Motor neuron (in vitro differentiated cells): ENCODE results near the gene TEX19. TPM values are rescaled to one million over a fixed set of nuclear protein-coding genes. Genes with fewer than 3 reads are reported as not detected.

Experiments used
- ATAC-seq, 8 experiments: fragments of 200-7000 bp; cut with Tn5 transposase; replicated peaks in 6 of 8; 2 replicates each; pipeline ENCODE4 v1.8.0; 2021; ENCODE audit warnings: mild to moderate bottlenecking in 8 of 8, moderate library complexity in 8 of 8
- H3K27ac ChIP-seq, 2 donors: fragments of 250-450 bp; sonication (Bioruptor Pico); 2 replicates each; pipeline ENCODE4 v1.9.0; 2021; ENCODE audit warnings: antibody characterized with exemption in 2 of 2, mild to moderate bottlenecking in 2 of 2, moderate library complexity in 1 of 2
- H3K4me1 ChIP-seq, 2 donors: fragments of 250-450 bp; sonication (Bioruptor Pico); replicated peaks in 1 of 2; 2 replicates each; pipeline ENCODE4 v1.6.1; 2021; ENCODE audit warnings: antibody characterized with exemption in 2 of 2, mild to moderate bottlenecking in 2 of 2, moderate library complexity in 1 of 2
- H3K4me3 ChIP-seq, 5 donors: fragments of 250-450 bp; sonication (Bioruptor Pico); 2 replicates each; pipeline ENCODE4 v1.9.0; 2021; ENCODE audit warnings: antibody characterized with exemption in 5 of 5, mild to moderate bottlenecking in 5 of 5, moderate library complexity in 4 of 5
- WGBS, 10 experiments: fragments of 450-650 bp; shearing (Covaris generic); methylation state at CpG; one replicate each; pipeline ENCODE4 v1.0.0; 2022; 5-methylcytosine and 5-hydroxymethylcytosine counted together
- in situ Hi-C, 9 experiments: fragments of 400-800 bp; cut with MboI; loops; one replicate each; pipeline ENCODE4 v1.15.0; 2021; ENCODE audit warnings: low sequenced_read_pairs in 9 of 9, low pct_unique_long_range_greater_than_20kb in 2 of 9; ENCODE audit not compliant: unreplicated experiment in 9 of 9
- total RNA-seq, 8 experiments: library from RNA; unstranded; fragments of 300-600 nt; gene quantifications; 2 replicates each; pipeline versions ENCODE4 v1.2.3 to v1.2.4, GENCODE V29; 2022

Gene TEX19
- total RNA-seq, 8 experiments from 2014 or later: 0.14 to 0.63 (median 0.25) TPM; not detected in 3

DNA sequence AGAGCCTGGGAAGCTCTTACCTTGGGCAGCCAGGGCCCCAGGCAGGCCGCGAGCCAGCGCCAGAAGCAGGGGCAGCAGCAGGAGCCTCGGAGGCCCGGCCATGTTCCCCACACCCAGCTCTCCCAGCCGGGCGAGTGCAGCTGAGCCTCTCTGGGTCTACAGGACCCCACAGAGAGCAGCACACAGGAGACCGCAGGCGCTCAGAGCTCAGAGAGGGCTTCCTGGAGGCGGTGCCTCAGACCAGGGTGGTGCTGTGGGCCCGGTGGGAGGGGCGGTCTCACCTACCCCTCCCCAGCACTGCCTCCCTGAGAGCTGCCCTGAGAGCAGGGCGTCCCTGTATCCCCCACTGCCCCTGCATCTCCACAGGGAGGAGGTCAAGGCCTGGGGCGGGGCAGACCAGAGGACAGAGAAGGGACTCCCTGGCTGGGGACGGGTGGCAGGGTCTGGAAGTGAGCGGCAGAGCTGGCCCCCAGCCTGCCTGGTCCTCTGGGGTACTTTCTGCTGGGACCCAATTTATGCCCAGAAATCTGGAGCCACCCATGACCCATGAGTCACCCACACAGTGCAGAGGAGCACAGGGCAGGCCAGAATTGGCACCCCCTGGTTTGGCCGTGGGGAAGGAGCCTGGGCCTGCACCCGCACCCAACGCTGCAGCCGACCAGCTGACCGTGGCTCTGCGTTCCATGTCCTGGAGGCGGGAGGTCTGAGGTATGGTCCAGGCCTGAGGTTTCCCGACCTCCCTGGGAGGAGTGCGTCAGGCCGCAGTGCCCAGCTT lies 41.5 kb upstream of the TEX19 start, which contains the start of gene CD7:
Gene CD7 (minus strand): TSS at position 215 of the 775 bp plus-strand sequence. CDS start 113 bp downstream, at position 102.
- in situ Hi-C loops: no loop called here
- ATAC-seq: peak in 7 of 8 experiments; percentile 1 to 46 (median 12)
- WGBS, 10 experiments: 40 to 62% (median 60%) methylated on average over 1 to 7 of the region's 26 CpGs; no CpG with 5 or more reads in 7 of the 10 experiments
- H3K4me1 ChIP-seq: peaks cover 29 to 37% of the 10 kb centered on the region in 2 donors
- H3K4me3 ChIP-seq: no peak within 1 kb of the TSS
- H3K27ac ChIP-seq: no peak within 1 kb of the TSS

DNA sequence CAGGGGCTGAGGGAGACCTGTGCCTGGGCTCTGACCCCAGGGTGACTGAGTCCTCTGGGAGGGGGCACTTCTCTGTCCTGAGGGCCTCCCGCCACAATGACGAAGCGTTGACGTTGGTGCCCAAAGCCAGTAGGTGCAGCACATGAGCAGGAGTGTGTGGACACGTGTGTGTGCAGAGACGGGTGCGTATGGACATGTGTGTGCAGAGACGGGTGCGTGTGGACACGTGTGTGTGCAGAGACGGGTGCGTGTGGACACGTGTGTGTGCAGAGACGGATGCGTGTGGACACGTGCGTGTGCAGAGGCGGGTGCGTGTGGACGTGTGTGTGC lies 40.9 kb upstream of the TEX19 start:
- Histone ChIP-seq H3K4me3 (no peak overlapping the region), H3K27ac (no peak overlapping the region), H3K4me1 (peaks cover 29 to 37% of the 10 kb centered on the region in 2 donors)
- no peak for ATAC-seq
- no CpG with 5 or more reads among the region's 20 CpGs for WGBS, 10 experiments
- in situ Hi-C loops: no loop called here

DNA sequence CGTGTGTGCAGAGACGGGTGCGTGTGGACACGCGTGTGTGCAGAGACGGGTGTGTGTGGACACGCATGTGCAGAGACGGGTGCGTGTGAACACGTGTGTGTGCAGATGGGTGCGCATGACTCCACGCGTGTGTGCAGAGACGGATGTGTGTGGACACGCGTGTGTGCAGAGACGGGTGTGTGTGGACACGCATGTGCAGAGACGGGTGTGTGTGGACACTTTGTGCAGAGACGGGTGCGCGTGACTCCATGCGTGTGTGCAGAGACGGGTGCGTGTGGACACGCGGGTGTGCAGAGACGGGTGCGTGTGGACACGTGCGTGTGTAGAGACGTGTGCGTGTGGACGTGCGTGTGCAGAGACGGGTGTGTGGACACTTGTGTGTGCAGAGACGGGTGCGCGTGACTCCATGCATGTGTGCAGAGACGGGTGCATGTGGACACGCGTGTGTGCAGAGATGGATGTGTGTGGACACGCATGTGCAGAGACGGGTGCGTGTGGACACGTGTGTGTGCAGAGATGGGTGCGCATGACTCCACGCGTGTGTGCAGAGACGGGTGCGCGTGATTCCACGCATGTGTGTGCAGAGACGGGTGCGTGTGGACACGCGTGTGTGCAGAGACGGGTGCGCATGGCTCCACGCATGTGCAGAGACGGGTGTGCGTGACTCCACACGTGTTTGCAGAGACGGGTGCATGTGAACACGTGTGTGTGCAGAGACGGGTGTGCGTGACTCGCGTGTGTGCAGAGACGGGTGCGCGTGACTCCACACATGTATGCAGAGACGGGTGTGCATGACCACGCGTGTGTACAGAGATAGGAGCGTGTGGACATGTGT lies 40.1 kb upstream of the TEX19 start:
- Histone ChIP-seq H3K4me3 (no peak overlapping the region), H3K27ac (no peak overlapping the region), H3K4me1 (peaks cover 29 to 37% of the 10 kb centered on the region in 2 donors)
- 100% methylated on average over 1 to 2 of the region's 76 CpGs; no CpG with 5 or more reads in 8 of the 10 experiments for WGBS, 10 experiments
- in situ Hi-C loops: no loop called here
- ATAC-seq: no peak

DNA sequence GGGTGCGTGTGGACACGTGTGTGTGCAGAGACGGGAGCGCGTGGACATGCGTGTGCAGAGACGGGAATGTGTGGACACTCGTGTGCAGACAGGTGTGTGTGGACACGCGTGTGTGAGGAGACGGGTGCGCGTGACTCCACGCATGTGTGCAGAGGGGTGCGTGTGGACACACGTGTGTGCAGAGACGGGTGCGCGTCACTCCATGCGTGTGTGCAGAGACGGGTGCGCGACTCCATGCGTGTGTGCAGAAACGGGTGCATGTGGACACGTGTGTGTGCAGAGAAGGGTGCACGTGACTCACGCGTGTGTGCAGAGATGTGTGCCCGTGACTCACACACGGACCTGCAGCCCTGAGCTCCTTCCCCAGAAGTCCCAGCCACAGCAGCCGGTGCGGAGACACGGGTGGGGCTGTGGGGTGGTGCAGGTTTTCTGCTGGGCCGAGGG lies 39.4 kb upstream of the TEX19 start:
- peaks cover 25 to 37% of the 10 kb centered on the region in 2 donors for H3K4me1 ChIP-seq
- no peak for ATAC-seq
- in situ Hi-C loops: no loop called here
- H3K27ac ChIP-seq: no peak overlapping the region
- H3K4me3 ChIP-seq: no peak overlapping the region
- WGBS, 10 experiments: 80% methylated on average over 6 of the region's 35 CpGs; no CpG with 5 or more reads in 9 of the 10 experiments

DNA sequence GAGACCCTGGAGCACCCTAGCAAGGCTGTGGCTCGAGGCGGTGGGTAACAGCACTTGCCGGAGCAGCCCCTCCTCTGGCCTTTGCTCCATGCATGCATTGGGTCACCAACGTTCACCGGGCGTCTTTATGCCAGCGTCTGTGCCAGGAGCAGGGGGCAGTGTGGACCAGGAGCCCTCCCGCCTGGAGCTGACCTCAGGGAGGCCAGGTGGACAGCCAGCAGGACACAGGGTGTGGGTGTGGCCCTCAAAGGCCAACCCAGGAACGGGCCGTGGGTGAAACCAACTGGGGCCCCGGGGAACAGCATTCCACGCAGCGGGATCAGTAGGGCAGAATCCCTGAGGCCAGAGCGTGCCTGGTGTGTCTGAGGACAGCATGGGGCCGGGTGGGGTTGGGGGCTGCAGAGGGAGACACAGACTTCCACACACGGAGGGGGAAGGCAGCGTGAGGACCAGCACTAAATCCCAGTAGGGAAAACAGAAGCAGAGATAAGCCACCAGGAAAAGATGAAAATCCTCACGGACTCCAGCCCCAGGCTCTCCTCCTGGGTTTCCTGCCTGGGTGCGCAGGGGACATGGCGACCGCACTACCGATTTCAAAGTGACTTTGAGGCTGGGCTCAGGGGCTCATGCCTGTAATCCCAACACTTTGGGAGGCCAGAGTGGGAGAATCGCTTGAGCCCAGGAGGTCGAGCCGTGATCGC lies 38.8 kb upstream of the TEX19 start:
- Histone ChIP-seq H3K4me1 (peaks cover 28 to 37% of the 10 kb centered on the region in 2 donors), H3K27ac (no peak overlapping the region), H3K4me3 (no peak overlapping the region)
- in situ Hi-C loops: no loop called here
- ATAC-seq: no peak
- 36 to 82% (median 60%) methylated on average over 1 to 4 of the region's 26 CpGs; no CpG with 5 or more reads in 4 of the 10 experiments for WGBS, 10 experiments

DNA sequence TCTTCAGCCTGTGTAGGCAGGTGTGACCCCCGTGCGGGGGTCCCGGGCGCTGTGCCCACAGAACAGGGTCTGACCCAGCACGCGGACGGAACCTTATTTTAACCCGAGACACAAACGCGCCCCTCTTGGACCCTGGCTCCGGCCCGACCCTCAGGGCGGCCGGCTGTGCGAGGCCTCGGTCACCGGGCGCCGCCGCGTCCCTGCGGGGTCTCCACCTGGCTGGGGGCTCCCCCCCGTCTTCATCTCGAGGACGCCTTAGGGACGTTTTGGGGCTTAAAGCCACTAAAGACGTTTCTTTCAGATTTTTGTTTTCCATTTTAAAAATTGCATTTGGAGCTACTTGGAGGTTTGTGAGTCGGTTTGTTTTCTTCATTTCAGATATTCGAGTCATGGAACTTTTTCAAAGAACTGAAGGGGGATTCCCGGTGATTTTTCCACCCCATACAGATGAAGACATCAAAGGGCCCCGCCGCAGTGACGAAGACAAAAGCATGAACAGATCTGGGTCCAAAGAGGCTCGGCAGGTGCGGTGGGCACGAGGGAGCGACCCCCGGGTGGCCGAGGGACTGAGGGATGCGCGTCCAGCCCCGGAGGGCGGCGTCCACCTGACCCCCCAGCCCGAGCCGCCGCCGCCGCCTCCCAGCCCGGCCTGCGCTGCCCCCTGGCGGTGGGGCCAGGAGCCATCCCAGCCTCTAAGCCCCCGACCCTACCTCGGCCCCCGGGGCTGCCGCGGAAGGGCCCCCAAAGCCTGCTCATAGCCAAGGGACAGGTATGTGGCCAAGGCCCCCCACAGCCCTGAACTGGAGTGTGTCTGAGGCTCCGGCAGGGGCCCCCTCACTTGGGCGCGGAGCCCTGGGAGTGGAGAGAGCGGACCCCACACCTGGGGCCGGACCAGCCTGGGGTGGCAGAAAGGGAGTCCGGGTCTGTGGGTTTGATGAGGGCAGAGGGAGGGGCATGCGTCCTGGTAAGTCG lies 37.8 kb upstream of the TEX19 start:
- peak in 6 of 8 experiments; percentile 18 to 61 (median 22) for ATAC-seq
- Histone ChIP-seq H3K4me1 (peaks cover 24 to 31% of the 10 kb centered on the region in 2 donors), H3K27ac (no peak overlapping the region), H3K4me3 (no peak overlapping the region)
- in situ Hi-C loops: no loop called here
- WGBS, 10 experiments: 40 to 92% (median 66%) methylated on average over 1 to 20 of the region's 65 CpGs; no CpG with 5 or more reads in 4 of the 10 experiments

DNA sequence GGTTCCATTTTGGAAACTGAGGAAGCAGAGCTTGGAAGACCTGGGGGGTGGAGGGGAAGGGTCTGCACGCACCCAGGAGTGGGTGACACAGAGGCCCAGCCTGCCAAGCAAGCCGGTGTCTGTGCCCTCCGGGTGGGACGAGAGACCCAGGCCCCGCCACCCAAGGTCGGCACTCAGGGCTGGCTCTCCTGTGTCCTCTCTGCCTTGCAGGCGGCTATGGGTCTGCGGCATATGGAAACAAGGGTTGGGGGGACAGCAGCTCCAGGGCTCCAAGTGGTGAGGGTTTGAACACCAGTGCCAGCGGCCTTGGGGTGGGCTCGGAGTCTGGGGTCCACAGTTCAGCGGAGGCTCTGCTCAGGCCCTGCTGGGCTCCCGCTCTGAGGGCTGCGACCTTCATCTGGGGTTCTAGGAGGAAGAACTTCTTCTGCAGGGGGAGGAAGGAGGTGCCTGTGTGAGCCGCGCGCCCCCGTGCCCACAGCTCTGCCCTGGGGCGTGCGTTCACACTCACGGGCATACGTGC lies 37.0 kb upstream of the TEX19 start:
- no peak for ATAC-seq
- WGBS, 10 experiments: 64 to 75% (median 69%) methylated on average over 4 to 7 of the region's 21 CpGs; no CpG with 5 or more reads in 7 of the 10 experiments
- Histone ChIP-seq H3K4me3 (no peak overlapping the region), H3K4me1 (peaks cover 19 to 25% of the 10 kb centered on the region in 2 donors), H3K27ac (no peak overlapping the region)
- in situ Hi-C loops: no loop called here

DNA sequence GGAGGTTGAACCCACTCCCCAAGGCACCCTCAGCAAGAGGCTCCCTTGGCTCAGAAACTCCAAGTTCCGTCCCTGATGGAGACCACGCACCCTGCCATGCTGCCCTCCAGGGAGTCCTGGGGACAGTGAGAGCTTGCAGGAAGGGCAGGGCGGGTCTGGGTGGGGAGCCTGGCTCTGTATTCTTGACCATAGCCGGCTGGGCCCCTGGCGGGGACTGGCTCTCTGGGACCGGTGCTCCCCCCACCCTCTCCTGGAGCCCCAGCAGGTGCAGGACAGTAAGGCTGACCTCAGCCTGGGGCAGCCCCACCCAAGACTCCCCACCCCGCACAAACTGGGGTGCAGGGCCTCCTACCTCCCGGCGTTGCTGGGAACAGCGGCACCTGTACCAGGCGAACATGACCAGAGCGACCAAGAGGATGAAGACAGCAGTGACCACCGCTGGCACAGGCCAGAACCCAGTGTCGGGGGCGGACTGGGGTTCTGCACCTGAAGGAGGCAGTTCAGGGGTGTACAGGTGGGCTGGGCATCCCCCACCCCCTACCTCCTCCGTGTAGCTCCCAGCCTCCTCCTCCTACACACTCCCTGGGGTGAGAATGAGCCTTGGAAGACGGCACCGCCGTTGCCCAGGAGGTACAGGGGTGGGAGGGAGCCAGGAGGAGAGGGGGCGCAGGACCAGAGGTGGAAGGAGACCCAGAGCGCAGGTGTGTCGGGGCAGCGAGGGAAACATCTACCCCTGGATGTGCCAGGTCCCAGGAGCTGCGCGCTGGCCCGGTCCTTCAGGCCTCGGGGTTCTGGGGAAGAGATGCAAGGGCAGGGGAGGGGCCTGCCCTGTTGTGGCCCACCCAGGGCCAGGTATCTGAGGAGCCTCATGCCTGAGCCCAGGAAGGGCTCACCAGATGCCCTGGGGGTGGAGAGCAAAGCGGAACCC lies 36.3 kb upstream of the TEX19 start:
- ATAC-seq: no peak
- Histone ChIP-seq H3K4me1 (peaks cover 23 to 27% of the 10 kb centered on the region in 2 donors), H3K27ac (no peak overlapping the region), H3K4me3 (no peak overlapping the region)
- in situ Hi-C loops: no loop called here
- 80 to 87% methylated on average over 3 of the region's 28 CpGs; no CpG with 5 or more reads in 8 of the 10 experiments for WGBS, 10 experiments

DNA sequence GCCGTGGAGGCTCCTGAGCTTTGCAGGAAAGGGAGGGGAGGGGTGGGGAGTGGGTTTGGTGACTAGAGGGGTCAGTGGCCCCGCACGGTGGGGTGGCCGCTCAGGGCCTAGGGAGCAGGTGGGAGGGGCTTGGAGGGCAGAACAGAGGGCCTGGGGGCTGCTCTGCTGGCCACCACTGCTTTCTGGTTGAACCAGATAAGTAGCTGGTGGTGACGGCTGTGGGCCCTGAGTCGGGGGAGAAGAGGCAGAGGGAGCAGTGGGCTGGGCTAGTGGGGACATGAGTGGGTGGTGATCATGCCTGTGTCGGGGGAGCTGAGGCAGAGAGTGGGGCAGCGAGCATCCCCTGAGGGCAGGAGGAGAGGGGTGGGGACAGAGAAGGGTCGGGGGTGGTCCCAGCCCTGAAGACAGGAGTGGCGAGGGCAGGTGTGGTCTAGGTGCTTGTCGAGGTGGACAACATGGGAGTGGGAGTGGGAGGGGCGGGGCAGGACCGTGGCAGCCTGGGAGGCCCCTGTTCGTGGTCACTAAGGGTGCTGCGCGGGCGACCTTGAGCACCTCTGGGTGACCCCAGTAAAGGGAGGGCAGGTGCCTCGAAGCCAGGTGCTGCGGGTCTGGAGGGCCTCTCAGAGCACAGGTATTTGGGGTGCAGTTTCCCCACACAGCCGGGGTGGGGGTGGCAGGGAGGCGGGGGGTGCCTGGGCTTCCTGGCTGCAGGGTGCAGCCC lies 35.4 kb upstream of the TEX19 start:
- Histone ChIP-seq H3K27ac (no peak overlapping the region), H3K4me1 (peaks cover 32 to 35% of the 10 kb centered on the region in 2 donors), H3K4me3 (no peak overlapping the region)
- ATAC-seq: no peak
- no CpG with 5 or more reads among the region's 21 CpGs for WGBS, 10 experiments
- in situ Hi-C loops: no loop called here

DNA sequence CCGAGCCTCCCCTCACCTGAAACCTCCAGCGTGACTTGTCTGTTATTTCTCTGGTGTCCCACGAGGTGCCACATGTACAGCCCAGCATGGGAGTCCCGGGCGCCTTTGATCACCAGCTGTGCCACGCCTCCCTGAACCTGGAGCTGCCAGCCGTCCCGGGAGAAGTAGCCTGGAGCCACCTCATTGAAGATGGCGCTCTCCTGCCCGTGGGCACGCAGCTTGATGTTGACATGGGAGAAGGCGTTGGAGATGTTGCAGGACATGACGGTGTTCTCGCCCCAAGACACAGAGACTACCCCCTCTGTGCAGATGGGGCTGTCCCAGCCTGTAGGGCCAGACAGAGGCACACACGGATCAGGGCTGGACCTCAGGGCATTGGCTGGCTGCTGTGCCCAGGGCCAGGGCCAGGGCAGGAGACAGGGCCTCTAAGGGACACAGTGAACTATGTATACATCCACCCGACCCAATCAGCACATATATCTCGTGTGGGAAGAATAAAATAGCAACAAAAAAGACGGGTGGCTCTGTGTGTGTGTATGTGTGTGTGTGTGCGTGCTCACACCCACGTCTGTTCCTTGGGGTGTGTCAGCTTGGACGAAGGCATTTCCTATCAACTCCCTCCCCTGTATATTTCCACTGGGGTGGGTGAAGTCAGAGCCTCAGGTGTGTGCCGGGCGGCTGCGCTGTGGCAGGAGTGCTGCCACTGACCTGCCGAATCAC lies 34.3 kb upstream of the TEX19 start:
- peak in 3 of 8 experiments; percentile 8 to 18 (median 13) for ATAC-seq
- Histone ChIP-seq H3K4me1 (peaks cover 40 to 44% of the 10 kb centered on the region in 2 donors), H3K27ac (no peak overlapping the region), H3K4me3 (no peak overlapping the region)
- WGBS, 10 experiments: 74% methylated on average over 3 of the region's 25 CpGs; no CpG with 5 or more reads in 9 of the 10 experiments
- in situ Hi-C loops: no loop called here
